ENCODE results near the gene GAS2L1.

GAS2L1 gene

GRCh38 chr22:29320546-29320945, 14.1 kb downstream of the GAS2L1 start:
- peak; percentile 15 for TF ChIP-seq CTCF (IDR thresholded peaks at IDR 0.05; ENCODE audit: insufficient read depth, missing control alignments)
- no peak for FAIRE-seq

GRCh38 chr22:29323641-29324040, 17.2 kb downstream of the GAS2L1 start:
- DNase-seq (ENCODE audit: insufficient read length, low spot score): no peak
- no peak for TF ChIP-seq CTCF (IDR thresholded peaks at IDR 0.05; ENCODE audit: insufficient read depth, missing control alignments)
- no peak for FAIRE-seq

More at GRCh38 chr22:29320546-29320945, 14.1 kb downstream of the GAS2L1 start:
- no peak for DNase-seq (ENCODE audit: insufficient read length, low spot score)

- FAIRE-seq: no peak
- DNase-seq (ENCODE audit: insufficient read length, low spot score): no peak
- TF ChIP-seq CTCF (IDR thresholded peaks at IDR 0.05; ENCODE audit: insufficient read depth, missing control alignments): no peak
These were observed 18.9 kb downstream of the GAS2L1 start for GRCh38 chr22:29325356-29325755.

GRCh38 chr22:29325785-29326315, 19.4 kb downstream of the GAS2L1 start:
- no peak for TF ChIP-seq CTCF (IDR thresholded peaks at IDR 0.05; ENCODE audit: insufficient read depth, missing control alignments)
- FAIRE-seq (no peak), DNase-seq (ENCODE audit: insufficient read length, low spot score) (no peak)

GRCh38 chr22:29326481-29326880, 20.0 kb downstream of the GAS2L1 start:
- FAIRE-seq: no peak
- no peak for TF ChIP-seq CTCF (IDR thresholded peaks at IDR 0.05; ENCODE audit: insufficient read depth, missing control alignments)

GRCh38 chr22:29327089-29327764, 20.8 kb downstream of the GAS2L1 start:
- DNase-seq (ENCODE audit: insufficient read length, low spot score) (no peak), FAIRE-seq (no peak)
- no peak for TF ChIP-seq CTCF (IDR thresholded peaks at IDR 0.05; ENCODE audit: insufficient read depth, missing control alignments)

More at GRCh38 chr22:29326481-29326880, 20.0 kb downstream of the GAS2L1 start:
- DNase-seq (ENCODE audit: insufficient read length, low spot score): no peak

- TF ChIP-seq CTCF (IDR thresholded peaks at IDR 0.05; ENCODE audit: insufficient read depth, missing control alignments): no peak
- DNase-seq (ENCODE audit: insufficient read length, low spot score): no peak
- FAIRE-seq: no peak
These were observed 21.6 kb downstream of the GAS2L1 start for GRCh38 chr22:29328055-29328454.

Measured in D721Med (cell line).